Neuronal stem cell (in vitro differentiated cells): ENCODE data around the gene COG7.
A peak's percentile ranks its signal among the peaks of the same experiment; 100 is the strongest.
"Not testable (repeated sequence)": the region's sequence is repeated elsewhere in the genome, so short reads cannot be mapped to it uniquely, and the experiment has no call there.

Source experiments
- DNase-seq: peaks from one replicate; pipeline ENCODE4 v3.0.0-alpha.2; 2013; ENCODE audit warnings: low spot score
- H2AFZ ChIP-seq: one replicate; pipeline ENCODE4 v1.6.1; 2013; ENCODE audit warnings: mild to moderate bottlenecking, low read length, inconsistent platforms
- H2AK5ac ChIP-seq: 2 replicates; pipeline ENCODE4 v1.6.1; 2013; ENCODE audit warnings: low read depth, mild to moderate bottlenecking, inconsistent platforms, low read length, moderate library complexity, mixed read lengths
- H2BK120ac ChIP-seq: 2 replicates; pipeline ENCODE4 v1.6.1; 2013; ENCODE audit warnings: low read depth, mild to moderate bottlenecking, inconsistent platforms, low read length, moderate library complexity, mixed read lengths
- H2BK12ac ChIP-seq: one replicate; pipeline ENCODE4 v1.6.1; 2013; ENCODE audit warnings: low read length, inconsistent platforms
- H2BK15ac ChIP-seq: 2 replicates; pipeline ENCODE4 v1.6.1; 2013; ENCODE audit warnings: mild to moderate bottlenecking, low read length, inconsistent platforms, mixed read lengths
- H2BK5ac ChIP-seq: one replicate; pipeline ENCODE4 v1.6.1; 2013; ENCODE audit warnings: inconsistent platforms, mild to moderate bottlenecking, low read length, moderate library complexity
- H3K14ac ChIP-seq: one replicate; pipeline ENCODE4 v1.6.1; 2013; ENCODE audit warnings: low read length, inconsistent platforms
- H3K18ac ChIP-seq: 2 replicates; pipeline ENCODE4 v1.6.1; 2013; ENCODE audit warnings: low read length, inconsistent platforms
- H3K23ac ChIP-seq: 2 replicates; pipeline ENCODE4 v1.6.1; 2013; ENCODE audit warnings: low read depth, mild to moderate bottlenecking, mixed read lengths, low read length, inconsistent platforms; ENCODE audit not compliant: poor library complexity
- H3K27ac ChIP-seq: replicated peaks from 3 replicates; pipeline ENCODE4 v1.5.1; 2013; ENCODE audit warnings: low read length, inconsistent platforms
- H3K27me3 ChIP-seq, 3 experiments: 2 replicates each; pipeline ENCODE4 v1.6.1; 2013; ENCODE audit warnings: low read length in 3 of 3, mild to moderate bottlenecking in 2 of 3, inconsistent platforms in 1 of 3, low read depth in 1 of 3, mixed read lengths in 1 of 3, moderate library complexity in 1 of 3; ENCODE audit not compliant: control insufficient read depth in 3 of 3, insufficient read depth in 3 of 3
- H3K36me3 ChIP-seq, 2 donors: replicated peaks in 1 of 2; 2 replicates each; pipeline ENCODE4 v1.6.1; 2013; ENCODE audit warnings: low read length in 2 of 2; ENCODE audit not compliant: control insufficient read depth in 2 of 2, insufficient read depth in 2 of 2
- H3K4ac ChIP-seq: 2 replicates; pipeline ENCODE4 v1.6.1; 2013; ENCODE audit warnings: inconsistent platforms, mild to moderate bottlenecking, low read length, moderate library complexity
- H3K4me1 ChIP-seq, 2 donors: 1 replicate in 1 of 2; 2 replicates in 1 of 2; pipeline ENCODE4 v1.6.1; 2013; ENCODE audit warnings: low read length in 2 of 2, low read depth in 1 of 2; ENCODE audit not compliant: control insufficient read depth in 2 of 2, insufficient read depth in 1 of 2
- H3K4me2 ChIP-seq: one replicate; pipeline ENCODE4 v1.6.1; 2013; ENCODE audit warnings: mild to moderate bottlenecking, low read length, inconsistent platforms; ENCODE audit not compliant: insufficient read depth, poor library complexity, severe bottlenecking
- H3K4me3 ChIP-seq, 2 donors: 2 replicates each; pipeline ENCODE4 v1.5.1; 2013; ENCODE audit warnings: low read length in 2 of 2, mild to moderate bottlenecking in 2 of 2, inconsistent platforms in 1 of 2, moderate library complexity in 1 of 2
- H3K79me1 ChIP-seq: one replicate; pipeline ENCODE4 v1.6.1; 2013; ENCODE audit warnings: low read depth, mild to moderate bottlenecking, inconsistent platforms, low read length, moderate library complexity
- H3K9ac ChIP-seq: one replicate; pipeline ENCODE4 v1.6.1; 2013; ENCODE audit warnings: mild to moderate bottlenecking, low read depth, low read length, inconsistent platforms; ENCODE audit not compliant: poor library complexity
- H3K9me3 ChIP-seq, 2 donors: replicated peaks in 1 of 2; 2 replicates each; pipeline versions ENCODE3 to v1.6.1; 2013; ENCODE audit warnings: low read length in 2 of 2, mild to moderate bottlenecking in 2 of 2, inconsistent platforms in 1 of 2, low read depth in 1 of 2, mixed read lengths in 1 of 2, moderate library complexity in 1 of 2; ENCODE audit not compliant: control insufficient read depth in 2 of 2, insufficient read depth in 1 of 2
- H4K8ac ChIP-seq: one replicate; pipeline ENCODE4 v1.6.1; 2013; ENCODE audit warnings: low read depth, mild to moderate bottlenecking, inconsistent platforms, low read length, moderate library complexity
- H4K91ac ChIP-seq: one replicate; pipeline ENCODE4 v1.6.1; 2013; ENCODE audit warnings: low read length, low read depth, mild to moderate bottlenecking, inconsistent platforms; ENCODE audit not compliant: poor library complexity
- WGBS, 2 donors: extraction: QIAGEN DNeasy Blood & Tissue Kit; methylation state at CpG; one replicate each; pipeline ENCODE4 v1.1.7; 2013; ENCODE audit warnings: missing lambda C conversion rate in 2 of 2, mixed read lengths in 1 of 2; ENCODE audit not compliant: insufficient read length in 2 of 2, insufficient replicate concordance in 1 of 2; ENCODE audit errors: extremely low coverage in 2 of 2; 5-methylcytosine and 5-hydroxymethylcytosine counted together

COG7 gene

DNA sequence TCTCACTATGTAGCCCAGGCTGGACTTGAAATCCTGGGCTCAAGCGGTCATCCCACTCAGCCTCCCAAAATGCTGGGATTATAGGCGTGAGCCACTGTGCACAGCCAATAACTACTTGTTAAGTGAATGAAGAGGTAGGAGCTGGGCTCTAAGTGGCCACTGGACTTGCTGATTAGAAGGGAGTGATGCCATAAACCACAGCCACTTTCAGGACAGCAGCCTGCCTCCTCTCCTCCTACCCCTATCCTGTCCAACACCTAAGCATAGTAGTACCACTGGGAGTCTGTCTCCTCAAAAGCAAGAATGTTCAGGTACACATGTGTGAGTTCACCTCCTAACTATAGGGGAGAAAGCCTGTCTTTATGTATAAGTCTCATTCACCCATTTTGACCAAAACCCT lies 12.2 kb upstream of the COG7 start:
- Histone ChIP-seq H3K4me3 (no peak overlapping the region), H2BK12ac (no peak overlapping the region), H3K14ac (no peak overlapping the region), H3K4me2 (no peak overlapping the region), H3K4ac (no peak overlapping the region), H3K9me3 (no peaks in the 10 kb centered on the region), H3K4me1 (no peaks in the 10 kb centered on the region), H3K9ac (no peak overlapping the region), H2AFZ (no peak overlapping the region), H4K8ac (no peak overlapping the region), H2BK120ac (no peak overlapping the region), H3K79me1 (no peaks in the 10 kb centered on the region), H3K23ac (no peak overlapping the region), H3K27me3 (no peaks in the 10 kb centered on the region), H3K18ac (no peak overlapping the region), H3K36me3 (peaks cover 36 to 71% of the 10 kb centered on the region in 2 donors), H2BK5ac (no peak overlapping the region), H2AK5ac (no peak overlapping the region), H2BK15ac (no peak overlapping the region), H4K91ac (no peak overlapping the region), H3K27ac (no peak overlapping the region)
- no peak for DNase-seq
- no CpG with 5 or more reads among the region's 2 CpGs for WGBS, 2 donors

DNA sequence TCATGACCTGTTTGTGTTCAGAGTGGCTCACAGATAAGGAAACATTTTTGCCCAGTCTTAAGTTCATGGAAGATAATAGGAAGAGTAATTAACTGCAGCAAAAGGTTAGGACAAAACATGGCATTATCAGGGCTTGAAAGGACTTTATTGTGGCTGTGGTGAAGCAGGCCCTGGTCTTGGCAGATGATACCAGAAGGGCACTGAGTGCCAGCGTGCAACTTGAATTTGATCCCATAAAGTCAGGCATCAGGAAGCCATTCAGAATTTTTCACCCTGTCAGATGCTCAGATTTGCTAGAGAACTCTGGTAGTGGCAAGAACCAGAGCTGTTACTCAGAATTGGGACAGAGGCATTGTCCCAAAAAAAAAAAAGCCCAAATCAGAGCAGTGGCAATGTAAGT lies 11.2 kb upstream of the COG7 start:
- no peak overlapping the region for H3K27ac ChIP-seq
- no CpG with 5 or more reads among the region's 1 CpG for WGBS, 2 donors
- no peak overlapping the region for H2BK5ac ChIP-seq
- H2BK120ac ChIP-seq: no peak overlapping the region
- no peak overlapping the region for H3K4me2 ChIP-seq
- no peak overlapping the region for H3K4me3 ChIP-seq
- no peak overlapping the region for H3K23ac ChIP-seq
- no peaks in the 10 kb centered on the region for H3K4me1 ChIP-seq
- H2AK5ac ChIP-seq: no peak overlapping the region
- no peak overlapping the region for H2AFZ ChIP-seq
- H4K91ac ChIP-seq: no peak overlapping the region
- H3K18ac ChIP-seq: no peak overlapping the region
- no peaks in the 10 kb centered on the region for H3K79me1 ChIP-seq
- H3K14ac ChIP-seq: no peak overlapping the region
- H2BK12ac ChIP-seq: no peak overlapping the region
- H2BK15ac ChIP-seq: no peak overlapping the region
- no peak overlapping the region for H4K8ac ChIP-seq
- no peaks in the 10 kb centered on the region for H3K9me3 ChIP-seq
- no peak overlapping the region for H3K4ac ChIP-seq
- no peak for DNase-seq
- no peaks in the 10 kb centered on the region for H3K27me3 ChIP-seq
- H3K36me3 ChIP-seq: peaks cover 28 to 61% of the 10 kb centered on the region in 2 donors
- H3K9ac ChIP-seq: no peak overlapping the region

DNA sequence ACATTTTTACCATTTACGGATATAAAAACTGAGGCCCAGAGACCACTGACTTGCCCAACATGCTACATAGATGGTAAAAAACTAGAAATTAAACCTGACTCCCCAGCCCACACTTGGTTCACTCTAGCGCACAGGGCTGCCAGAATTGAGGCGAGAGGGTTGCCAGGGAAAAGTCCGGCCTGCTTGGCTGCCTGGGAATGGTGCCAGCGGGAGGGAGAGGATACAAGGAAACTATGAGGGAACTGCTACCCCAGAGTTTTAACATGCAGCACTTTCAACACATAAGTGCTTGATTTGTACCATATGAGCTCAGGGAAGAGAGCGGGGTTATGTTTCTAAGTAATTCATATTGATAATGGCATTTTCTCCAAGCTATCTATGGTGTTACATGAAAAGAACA lies 10.0 kb upstream of the COG7 start:
- not testable (repeated sequence) for DNase-seq, H3K9ac ChIP-seq, H3K14ac ChIP-seq, H2BK5ac ChIP-seq, H2BK12ac ChIP-seq, H4K8ac ChIP-seq, H2BK120ac ChIP-seq, H4K91ac ChIP-seq, H3K27ac ChIP-seq, H3K9me3 ChIP-seq, H3K4me1 ChIP-seq, H3K18ac ChIP-seq, H2AFZ ChIP-seq, H2BK15ac ChIP-seq, H3K27me3 ChIP-seq, H3K4ac ChIP-seq, H3K4me2 ChIP-seq, H3K4me3 ChIP-seq, H3K23ac ChIP-seq, H3K79me1 ChIP-seq, H2AK5ac ChIP-seq
- peaks cover 25 to 53% of the 10 kb centered on the region in 2 donors for H3K36me3 ChIP-seq
- no CpG with 5 or more reads among the region's 6 CpGs for WGBS, 2 donors

DNA sequence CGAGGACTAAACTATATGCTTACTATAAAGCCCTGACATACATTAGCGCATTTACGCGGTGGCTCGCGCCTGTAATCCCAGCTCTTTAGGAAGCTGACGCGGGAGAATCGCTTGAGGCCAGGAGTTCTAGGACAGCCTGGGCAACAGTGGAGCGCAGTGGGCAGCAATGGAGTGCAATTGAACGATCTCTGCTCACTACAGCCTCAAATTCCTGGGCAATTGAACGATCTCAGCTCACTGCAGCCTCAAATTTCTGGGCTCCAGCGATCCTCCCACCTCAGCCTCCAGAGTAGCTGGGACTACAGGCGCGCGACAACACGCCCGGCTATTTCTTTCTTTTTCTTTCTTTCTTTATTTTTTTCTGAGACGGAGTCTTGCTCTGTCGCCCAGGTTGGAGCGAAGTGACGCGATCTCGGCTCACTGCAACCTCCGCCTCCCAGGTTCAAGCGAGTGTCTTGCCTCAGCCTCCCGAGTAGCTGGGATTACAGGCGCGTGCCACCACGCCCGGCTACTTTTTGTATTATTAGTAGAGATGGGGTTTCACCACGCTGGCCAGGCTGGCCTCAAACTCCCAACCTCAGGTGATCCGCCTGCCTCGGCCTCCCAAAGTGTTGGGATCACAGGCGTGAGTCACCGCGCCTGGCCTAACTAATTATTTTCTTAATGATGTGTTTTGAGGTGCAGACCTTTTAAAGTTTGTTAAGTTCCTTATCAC lies 506 bp upstream of the COG7 start:
- Histone ChIP-seq H3K14ac (no peak overlapping the region), H3K36me3 (peaks cover 0 to 4% of the 10 kb centered on the region in 2 donors), H3K18ac (no peak overlapping the region), H3K79me1 (peaks cover 5% of the 10 kb centered on the region), H2BK120ac (no peak overlapping the region), H3K4ac (no peak overlapping the region), H3K4me1 (peaks cover 0 to 3% of the 10 kb centered on the region in 2 donors), H3K23ac (no peak overlapping the region), H2BK5ac (no peak overlapping the region), H2BK12ac (no peak overlapping the region), H3K4me2 (peak overlapping the region; percentile 77), H3K9ac (peak overlapping the region; percentile 53), H3K4me3 (peak overlapping the region; percentile 85 to 89), H2AFZ (peak overlapping the region; percentile 99), H4K91ac (no peak overlapping the region), H3K27me3 (peaks cover 0 to 1% (median 0%) of the 10 kb centered on the region in 3 experiments), H3K9me3 (no peaks in the 10 kb centered on the region), H3K27ac (no peak overlapping the region), H2BK15ac (no peak overlapping the region), H2AK5ac (no peak overlapping the region), H4K8ac (no peak overlapping the region)
- DNase-seq: no peak
- no CpG with 5 or more reads among the region's 37 CpGs for WGBS, 2 donors
